Adrenal gland (tissue), 5 donors: Measurements from ENCODE around the gene KRT39.

ENCODE experiments used
- POLR2A ChIP-seq, 2 donors: fragments of 450-650 bp; IDR thresholded peaks; one replicate each; pipeline ENCODE4 v1.6.1; 2017; ENCODE audit warnings: antibody characterized with exemption in 2 of 2, mild to moderate bottlenecking in 2 of 2, moderate library complexity in 1 of 2
- TF ChIP-seq, protein P1 (sequence below), 6 experiments: fragments of 450-650 bp in 4 of 6; fragments of 200-600 bp in 2 of 6; sonication (generic) in 1 of 6; IDR thresholded peaks; 1 replicate in 5 of 6; 2 replicates in 1 of 6; pipeline versions ENCODE4 v1.5.1 to v1.8.0; 2016 to 2021; ENCODE audit warnings: antibody characterized with exemption in 6 of 6, mild to moderate bottlenecking in 2 of 6, moderate library complexity in 1 of 6
- donor health status: DM: no; HTN: no; CAD: no.

DNA sequence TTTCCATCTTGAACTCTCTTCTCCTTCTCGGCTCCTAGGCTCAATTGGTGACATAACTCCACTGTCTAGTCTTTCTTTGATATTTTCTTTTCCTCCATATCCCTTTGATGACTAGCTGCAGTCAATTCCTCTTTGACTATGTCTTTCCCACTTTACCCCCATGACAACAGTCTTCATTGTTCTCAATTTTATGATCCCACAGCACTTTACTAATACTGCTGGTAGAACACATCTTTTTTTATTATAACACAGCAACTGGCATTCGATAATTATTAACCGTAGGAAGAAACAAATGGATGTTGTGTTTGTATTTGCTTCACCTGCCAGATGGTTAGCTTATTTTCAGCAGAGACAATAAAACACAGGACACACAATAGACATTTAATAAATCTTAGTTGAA is 25.9 kb upstream of the KRT39 start:
- TF ChIP-seq, protein P1, sequence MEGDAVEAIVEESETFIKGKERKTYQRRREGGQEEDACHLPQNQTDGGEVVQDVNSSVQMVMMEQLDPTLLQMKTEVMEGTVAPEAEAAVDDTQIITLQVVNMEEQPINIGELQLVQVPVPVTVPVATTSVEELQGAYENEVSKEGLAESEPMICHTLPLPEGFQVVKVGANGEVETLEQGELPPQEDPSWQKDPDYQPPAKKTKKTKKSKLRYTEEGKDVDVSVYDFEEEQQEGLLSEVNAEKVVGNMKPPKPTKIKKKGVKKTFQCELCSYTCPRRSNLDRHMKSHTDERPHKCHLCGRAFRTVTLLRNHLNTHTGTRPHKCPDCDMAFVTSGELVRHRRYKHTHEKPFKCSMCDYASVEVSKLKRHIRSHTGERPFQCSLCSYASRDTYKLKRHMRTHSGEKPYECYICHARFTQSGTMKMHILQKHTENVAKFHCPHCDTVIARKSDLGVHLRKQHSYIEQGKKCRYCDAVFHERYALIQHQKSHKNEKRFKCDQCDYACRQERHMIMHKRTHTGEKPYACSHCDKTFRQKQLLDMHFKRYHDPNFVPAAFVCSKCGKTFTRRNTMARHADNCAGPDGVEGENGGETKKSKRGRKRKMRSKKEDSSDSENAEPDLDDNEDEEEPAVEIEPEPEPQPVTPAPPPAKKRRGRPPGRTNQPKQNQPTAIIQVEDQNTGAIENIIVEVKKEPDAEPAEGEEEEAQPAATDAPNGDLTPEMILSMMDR (IDR thresholded peaks at IDR 0.05) = no peak
- TF ChIP-seq POLR2A (IDR thresholded peaks at IDR 0.05) = no peak
